GM12878 (cell line): ENCODE data around the gene BBOX1. TPM values are rescaled to one million over a fixed set of nuclear protein-coding genes. Genes with fewer than 3 reads are reported as not detected.

Experiments
- ATAC-seq: fragments of 200-7000 bp; cut with Tn5 transposase; 3 replicates; pipeline ENCODE4 v1.9.1; 2020; ENCODE audit warnings: mild to moderate bottlenecking, moderate library complexity
- BruUV-seq: library from RNA; stranded (reverse); fragments of 400-500 nt; replicated peaks from 2 replicates; lab custom pipeline; 2021; lab: Mats Ljungman, UMichigan
- CTCF ChIA-PET: fragments of 300-600 bp; sonication (Branson Sonifier 250); formaldehyde crosslinking; extraction: SDS; loops from one replicate; lab custom pipeline; 2021; ENCODE audit warnings: inconsistent platforms; lab: Yijun Ruan, JAX
- POLR2A ChIA-PET: fragments of 350-600 bp; formaldehyde crosslinking; extraction: SDS; loops from one replicate; lab custom pipeline; 2021; ENCODE audit warnings: inconsistent platforms; lab: Charles Lee
- RAD21 ChIA-PET: fragments of 300-600 bp; sonication (Branson Sonifier 250); formaldehyde crosslinking; loops from one replicate; lab custom pipeline; 2023; ENCODE audit warnings: antibody characterized with exemption; ENCODE audit not compliant: unreplicated experiment; lab: Charles Lee
- SMC1A ChIA-PET: fragments of 300-600 bp; sonication (Branson Sonifier 250); formaldehyde crosslinking; loops from one replicate; lab custom pipeline; 2023; ENCODE audit not compliant: unreplicated experiment, uncharacterized antibody; lab: Charles Lee
- DNase-seq: peaks from one replicate; pipeline ENCODE4 v3.0.0-alpha.2; 2011; ENCODE audit warnings: low read depth, low spot score
- FAIRE-seq: peaks from 3 replicates; lab custom pipeline; 2011; peaks lifted over from hg19 to GRCh38; lab: Jason Lieb, UNC
- H2AFZ ChIP-seq: 2 replicates; pipeline ENCODE4 v1.6.0; 2011; ENCODE audit warnings: low read depth, low read length, control low read depth; ENCODE audit not compliant: control insufficient read depth
- H3K27ac ChIP-seq: 2 replicates; pipeline ENCODE4 v1.5.1; 2011; ENCODE audit warnings: control low read depth; ENCODE audit not compliant: control insufficient read depth, insufficient read depth
- H3K27me3 ChIP-seq, 2 experiments: replicated peaks in 1 of 2; 2 replicates each; pipeline versions ENCODE4 v1.6.0 to v1.6.1; 2011; ENCODE audit warnings: low read length in 1 of 2; ENCODE audit not compliant: control insufficient read depth in 2 of 2, insufficient read depth in 2 of 2
- H3K36me3 ChIP-seq, 2 experiments: 2 replicates each; pipeline ENCODE4 v1.5.1; 2011; ENCODE audit warnings: low read length in 1 of 2; ENCODE audit not compliant: control insufficient read depth in 2 of 2, insufficient read depth in 2 of 2
- H3K4me1 ChIP-seq: 2 replicates; pipeline ENCODE4 v1.6.1; 2011; ENCODE audit warnings: mild to moderate bottlenecking, low read length, moderate library complexity, mixed read lengths; ENCODE audit not compliant: control insufficient read depth, insufficient read depth
- H3K4me2 ChIP-seq: 2 replicates; pipeline ENCODE4 v1.6.0; 2011; ENCODE audit warnings: control low read depth; ENCODE audit not compliant: control insufficient read depth, insufficient read depth
- H3K4me3 ChIP-seq: fragments of 200-600 bp; sonication (generic); 2 replicates; pipeline ENCODE4 v1.5.1; 2016
- H3K79me2 ChIP-seq: 2 replicates; pipeline ENCODE4 v1.6.0; 2011; ENCODE audit warnings: low read length; ENCODE audit not compliant: control insufficient read depth, insufficient read depth
- H3K9ac ChIP-seq: 2 replicates; pipeline ENCODE4 v1.8.0; 2011; ENCODE audit warnings: low read length, control low read depth, mixed read lengths; ENCODE audit not compliant: control insufficient read depth, insufficient read depth
- H3K9me3 ChIP-seq: replicated peaks from 3 replicates; pipeline ENCODE4 v1.5.1; 2011; ENCODE audit warnings: mild to moderate bottlenecking, low read length; ENCODE audit not compliant: control insufficient read depth, insufficient read depth
- H4K20me1 ChIP-seq: 2 replicates; pipeline ENCODE4 v1.6.0; 2011; ENCODE audit not compliant: control insufficient read depth, insufficient read depth
- CHD1 ChIP-seq: IDR thresholded peaks from 2 replicates; pipeline ENCODE4 v1.6.1; 2012; ENCODE audit warnings: low read depth, low read length, improper control_type of control experiment
- CUX1 ChIP-seq: IDR thresholded peaks from 2 replicates; pipeline ENCODE4 v1.6.1; 2012; ENCODE audit warnings: improper control_type of control experiment, low read depth, low read length; ENCODE audit not compliant: insufficient replicate concordance
- MYB ChIP-seq: fragments of 150-350 bp; IDR thresholded peaks from 2 replicates; pipeline ENCODE4 v1.6.1; 2014; ENCODE audit warnings: mild to moderate bottlenecking, low read depth, low read length, borderline replicate concordance
- NFIC ChIP-seq: IDR thresholded peaks from 2 replicates; pipeline ENCODE4 v1.6.1; 2012; ENCODE audit warnings: low read depth, mild to moderate bottlenecking, inconsistent platforms, low read length, moderate library complexity
- POLR2AphosphoS5 ChIP-seq: IDR thresholded peaks from 2 replicates; pipeline ENCODE4 v1.6.1; 2011; ENCODE audit warnings: mild to moderate bottlenecking, low read length, inconsistent platforms
- SIN3A ChIP-seq: IDR thresholded peaks from 2 replicates; pipeline ENCODE4 v1.6.1; 2012; ENCODE audit warnings: low read depth, low read length, improper control_type of control experiment
- ZNF384 ChIP-seq: IDR thresholded peaks from 2 replicates; pipeline ENCODE4 v1.6.1; 2012; ENCODE audit warnings: low read depth, mild to moderate bottlenecking, low read length, improper control_type of control experiment, borderline replicate concordance
- ZNF622 ChIP-seq: fragments of 450-650 bp; IDR thresholded peaks from 2 replicates; pipeline ENCODE4 v1.6.1; 2017; ENCODE audit warnings: mild to moderate bottlenecking, inconsistent platforms
- WGBS: methylation state at CpG from one replicate; pipeline ENCODE4 v1.1.6; 2016; ENCODE audit warnings: low lambda C conversion rate; ENCODE audit not compliant: insufficient replicate concordance, insufficient coverage; ENCODE audit errors: missing lambda C conversion rate; 5-methylcytosine and 5-hydroxymethylcytosine counted together
- in situ Hi-C: fragments of 300-500 bp; cut with MboI; formaldehyde crosslinking; loops from 9 replicates; pipeline ENCODE4 v1.14.3; 2018; ENCODE audit warnings: mixed read lengths
- intact Hi-C: fragments of 100-400 bp; cut with micrococcal nuclease; formaldehyde crosslinking; loops from one replicate; pipeline ENCODE4 v1.14.2; 2022; ENCODE audit not compliant: unreplicated experiment
- polyA plus RNA-seq, 11 experiments: library from polyadenylated mRNA; depleted of rRNA in 4 of 11; unstranded in 6 of 11; stranded (reverse) in 5 of 11; fragments of >200 nt; fragmentation: Nextera tagmentation in 4 of 11; fragmentation: Illumina TruSeq in 1 of 11; extraction: Ambion mirVana in 4 of 11; extraction: Trizol in 1 of 11; gene quantifications; 1 replicate in 1 of 11; 2 replicates in 10 of 11; pipeline versions ENCODE4 v1.2.1 to v1.2.3, GENCODE V29; 2011 to 2016; ENCODE audit warnings: inconsistent platforms in 2 of 11, missing spikeins in 2 of 11, low read depth in 1 of 11
- total RNA-seq, 4 experiments: library from RNA; depleted of rRNA in 3 of 4; stranded (reverse); fragments of >200 nt in 3 of 4; fragmentation: Illumina TruSeq in 1 of 4; extraction: Trizol in 1 of 4; gene quantifications; 2 replicates each; pipeline versions ENCODE4 v1.2.1 to v1.2.3, GENCODE V29; 2013 to 2021

Gene BBOX1
- total and polyA plus RNA-seq, 10 of the 15 experiments (the other 5 are each of a cell fraction or from before 2014, with no cell fraction given) = 3.5 TPM; not detected in 9

- TF ChIP-seq NFIC (no peak), MYB (no peak)
- TF ChIP-seq, all 136 proteins: peak for 0
Measured at GRCh38 chr11:27095059-27095458, 54.4 kb downstream of the BBOX1 start (continued).

DNA sequence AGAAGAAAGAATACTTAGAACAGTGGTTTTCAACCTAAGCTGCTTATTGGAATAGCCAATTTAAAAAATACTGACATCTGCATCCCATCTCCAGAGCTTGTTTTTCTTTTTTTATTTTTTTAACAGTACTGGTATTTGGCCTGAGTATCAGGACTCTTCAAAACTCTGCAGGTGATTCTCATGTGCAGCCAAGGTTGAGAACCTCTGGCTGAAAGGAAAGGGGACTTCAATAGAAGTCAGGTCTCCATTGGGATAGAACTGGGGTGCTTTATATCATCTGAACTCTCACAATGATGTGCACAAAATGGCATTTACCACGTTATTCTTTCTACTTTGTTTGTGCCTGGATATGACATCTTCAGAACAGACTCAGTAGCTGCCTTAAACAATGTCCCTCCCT is 55.3 kb downstream of the BBOX1 start:
- Histone ChIP-seq H4K20me1 (no peaks in the 10 kb centered on the region), H3K4me1 (no peaks in the 10 kb centered on the region), H3K9me3 (no peaks in the 10 kb centered on the region), H3K4me2 (no peak overlapping the region), H3K27ac (no peak overlapping the region), H2AFZ (no peak overlapping the region), H3K4me3 (no peak overlapping the region), H3K79me2 (no peaks in the 10 kb centered on the region), H3K27me3 (no peaks in the 10 kb centered on the region), H3K9ac (no peak overlapping the region), H3K36me3 (no peaks in the 10 kb centered on the region)
- no peak for FAIRE-seq
- WGBS = 0% methylated on average over 1 of the region's 1 CpG
- ChIA-PET CTCF (interaction anchor here (0.6 to 1.1 kb wide), 2 partner anchors 57 to 800 kb away, joined by 3 read pairs; no protein-coding TSS in a partner anchor), RAD21 (no interaction called here), SMC1A (interaction anchor here (0.6 kb wide), 1 partner anchor 49 kb away, joined by 3 read pairs; no protein-coding TSS in a partner anchor), POLR2A (no interaction called here)
- intact Hi-C loops = no loop called here
- DNase-seq = no peak
- TF ChIP-seq SIN3A (no peak), POLR2AphosphoS5 (no peak), CUX1 (no peak), ZNF622 (no peak), ZNF384 (no peak), CHD1 (no peak)
- ATAC-seq = no peak
- BruUV-seq = no TSS peak
- in situ Hi-C loops = no loop called here
